Right lobe of liver (tissue), 6 donors: ENCODE measurements around the gene ZNF621. TPM values are rescaled to one million over a fixed set of nuclear protein-coding genes. Genes with fewer than 3 reads are reported as not detected.

Source experiments
- ATAC-seq, 4 donors: fragments of 200-7000 bp; cut with Tn5 transposase; one replicate each; pipeline ENCODE4 v1.9.1; 2020; ENCODE audit warnings: mild to moderate bottlenecking in 4 of 4, moderate library complexity in 4 of 4
- DNase-seq, 3 donors: peaks; one replicate each; pipeline ENCODE4 v3.0.0-alpha.2; 2020
- H3K27ac ChIP-seq, 3 donors: fragments of 200-600 bp; one replicate each; pipeline ENCODE4 v1.8.0; 2022
- H3K27me3 ChIP-seq, 2 donors: fragments of 200-600 bp; one replicate each; pipeline ENCODE4 v1.8.0; 2022
- H3K36me3 ChIP-seq, 4 donors: fragments of 200-600 bp; sonication (generic) in 1 of 4; one replicate each; pipeline versions ENCODE4 v1.5.1 to v1.8.0; 2017 to 2022; ENCODE audit warnings: control low read depth in 1 of 4
- H3K4me1 ChIP-seq, 4 donors: fragments of 200-600 bp; sonication (generic) in 1 of 4; one replicate each; pipeline versions ENCODE4 v1.5.1 to v1.8.0; 2017 to 2022; ENCODE audit warnings: control low read depth in 1 of 4
- H3K4me3 ChIP-seq, 3 donors: fragments of 200-600 bp; one replicate each; pipeline ENCODE4 v1.8.0; 2022
- H3K9me3 ChIP-seq, 4 donors: fragments of 200-600 bp; sonication (generic) in 1 of 4; one replicate each; pipeline versions ENCODE4 v1.5.1 to v1.8.0; 2017 to 2022; ENCODE audit warnings: control low read depth in 1 of 4
- POLR2A ChIP-seq: fragments of 450-650 bp; IDR thresholded peaks from one replicate; pipeline ENCODE4 v1.6.1; 2017; ENCODE audit warnings: antibody characterized with exemption, mild to moderate bottlenecking
- WGBS: methylation state at CpG from one replicate; pipeline ENCODE4 v1.1.6; 2018; ENCODE audit warnings: low coverage, low lambda C conversion rate; ENCODE audit not compliant: insufficient coverage; ENCODE audit errors: missing lambda C conversion rate; 5-methylcytosine and 5-hydroxymethylcytosine counted together
- intact Hi-C, 2 donors: fragments of 100-400 bp; cut with DNase I; formaldehyde crosslinking; loops; one replicate each; pipeline versions ENCODE4 v1.11.2 to v1.14.1; 2022
- total RNA-seq, 6 experiments: library from RNA; depleted of rRNA in 2 of 6; stranded (reverse); fragments of >200 nt in 2 of 6; fragmentation: NEBNext Ultra II Directional in 3 of 6; extraction: Animal tissue kit (Norgen Biotek cat#: 25700) in 3 of 6; gene quantifications; one replicate each; pipeline versions ENCODE4 v1.1.0 to v1.2.4, GENCODE V29; 2016 to 2023
- TF ChIP-seq, protein P1 (sequence below), 4 donors: fragments of 200-600 bp in 3 of 4; fragments of 450-650 bp in 1 of 4; IDR thresholded peaks; one replicate each; pipeline versions ENCODE4 v1.5.1 to v1.8.0; 2016 to 2022; ENCODE audit warnings: antibody characterized with exemption in 4 of 4, mild to moderate bottlenecking in 2 of 4
- donor health status: DM: no; HTN: yes; CAD: no.
- donor health status: DM: no; HTN: no; CAD: no.
- donor health status: DM: no; HTN: no; CAD: no.
- donor health status: DM: no; HTN: yes; CAD: no.
- donor health status: DM: no; HTN: yes; CAD: no.

Gene ZNF621
- total RNA-seq, 6 experiments from 2014 or later, result 4.9 to 11.1 (median 7.8) TPM

DNA sequence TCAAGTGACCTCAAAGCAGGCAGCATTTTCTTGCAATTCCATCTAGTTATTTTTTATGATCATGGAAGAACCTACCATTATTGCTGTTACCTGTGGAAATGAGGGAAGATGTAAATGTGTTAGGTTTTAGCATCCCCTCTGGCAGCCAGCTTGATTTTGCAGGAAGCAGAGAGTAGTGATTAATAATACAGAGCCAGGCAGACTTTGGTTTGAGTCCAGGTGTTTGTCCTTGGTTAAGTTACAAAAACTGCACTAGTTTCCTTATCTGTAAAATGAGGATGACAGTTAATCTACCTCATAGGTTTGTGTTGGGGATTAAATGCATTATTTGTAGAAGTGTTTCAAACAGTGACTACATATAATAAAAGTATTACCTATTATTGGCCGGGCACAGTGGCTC, 6.7 kb upstream of the ZNF621 start:
- H3K4me3 ChIP-seq, result no peak overlapping the region
- ATAC-seq (peak in 1 of 4 donors; percentile 25), DNase-seq (no peak)
- intact Hi-C loops, result no loop called here
- no peaks in the 10 kb centered on the region for H3K4me1 ChIP-seq
- no peaks in the 10 kb centered on the region for H3K9me3 ChIP-seq
- 71% methylated on average over 1 of the region's 1 CpG for WGBS
- no peaks in the 10 kb centered on the region for H3K27me3 ChIP-seq
- H3K36me3 ChIP-seq, result peaks cover 0 to 5% (median 0%) of the 10 kb centered on the region in 4 donors
- TF ChIP-seq POLR2A, result no peak
- TF ChIP-seq, protein P1, sequence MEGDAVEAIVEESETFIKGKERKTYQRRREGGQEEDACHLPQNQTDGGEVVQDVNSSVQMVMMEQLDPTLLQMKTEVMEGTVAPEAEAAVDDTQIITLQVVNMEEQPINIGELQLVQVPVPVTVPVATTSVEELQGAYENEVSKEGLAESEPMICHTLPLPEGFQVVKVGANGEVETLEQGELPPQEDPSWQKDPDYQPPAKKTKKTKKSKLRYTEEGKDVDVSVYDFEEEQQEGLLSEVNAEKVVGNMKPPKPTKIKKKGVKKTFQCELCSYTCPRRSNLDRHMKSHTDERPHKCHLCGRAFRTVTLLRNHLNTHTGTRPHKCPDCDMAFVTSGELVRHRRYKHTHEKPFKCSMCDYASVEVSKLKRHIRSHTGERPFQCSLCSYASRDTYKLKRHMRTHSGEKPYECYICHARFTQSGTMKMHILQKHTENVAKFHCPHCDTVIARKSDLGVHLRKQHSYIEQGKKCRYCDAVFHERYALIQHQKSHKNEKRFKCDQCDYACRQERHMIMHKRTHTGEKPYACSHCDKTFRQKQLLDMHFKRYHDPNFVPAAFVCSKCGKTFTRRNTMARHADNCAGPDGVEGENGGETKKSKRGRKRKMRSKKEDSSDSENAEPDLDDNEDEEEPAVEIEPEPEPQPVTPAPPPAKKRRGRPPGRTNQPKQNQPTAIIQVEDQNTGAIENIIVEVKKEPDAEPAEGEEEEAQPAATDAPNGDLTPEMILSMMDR (IDR thresholded peaks at IDR 0.05), result no peak
- no peak overlapping the region for H3K27ac ChIP-seq

DNA sequence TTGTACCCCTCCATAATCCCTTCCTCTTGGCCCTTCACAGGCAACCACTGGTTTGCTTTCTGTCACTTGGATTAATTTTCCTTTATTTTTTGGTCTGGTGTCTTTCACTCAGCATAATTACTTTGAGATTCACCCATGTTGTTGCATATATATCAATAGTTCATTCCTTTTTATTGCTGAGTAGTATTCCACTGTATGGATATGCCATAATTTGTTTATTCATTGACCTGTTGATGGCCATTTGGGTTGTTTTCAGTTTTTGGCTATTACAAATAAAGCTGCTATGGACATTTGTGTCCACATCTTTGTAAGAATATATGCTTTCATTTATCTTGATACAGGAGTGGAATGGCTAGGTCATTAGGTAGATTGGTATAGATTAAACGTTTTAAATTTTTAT, 5.9 kb upstream of the ZNF621 start:
- no peak overlapping the region for H3K4me3 ChIP-seq
- no peaks in the 10 kb centered on the region for H3K9me3 ChIP-seq
- WGBS, result 77% methylated on average over 1 of the region's 1 CpG
- TF ChIP-seq, protein P1 (IDR thresholded peaks at IDR 0.05), result no peak
- TF ChIP-seq POLR2A, result no peak
- intact Hi-C loops, result no loop called here
- H3K4me1 ChIP-seq, result no peaks in the 10 kb centered on the region
- no peak for DNase-seq
- no peaks in the 10 kb centered on the region for H3K27me3 ChIP-seq
- H3K27ac ChIP-seq, result no peak overlapping the region
- peaks cover 0 to 5% (median 0%) of the 10 kb centered on the region in 4 donors for H3K36me3 ChIP-seq
- ATAC-seq, result no peak

DNA sequence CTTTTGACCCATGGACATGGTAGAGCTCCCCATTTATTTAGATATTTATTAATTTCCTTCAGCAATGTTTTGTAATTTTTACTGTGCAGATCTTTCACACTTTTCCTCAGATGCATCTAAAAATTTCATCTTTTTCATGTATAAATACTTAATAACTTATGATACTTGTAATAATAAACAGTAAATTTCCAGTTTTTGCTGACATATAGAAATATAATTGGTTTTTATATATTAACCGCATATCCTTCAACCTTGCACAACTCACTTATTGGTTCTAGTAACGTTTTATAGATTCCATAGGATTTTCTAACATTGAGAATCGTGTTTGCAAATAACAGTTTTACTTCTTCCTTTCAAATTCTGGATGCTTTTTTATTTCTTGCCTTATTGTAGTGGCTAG, 3.5 kb upstream of the ZNF621 start:
- Histone ChIP-seq H3K27me3 (no peaks in the 10 kb centered on the region), H3K9me3 (no peaks in the 10 kb centered on the region), H3K4me1 (no peaks in the 10 kb centered on the region), H3K4me3 (no peak overlapping the region), H3K27ac (no peak overlapping the region), H3K36me3 (peaks cover 0 to 4% (median 0%) of the 10 kb centered on the region in 4 donors)
- ATAC-seq, result no peak
- 96% methylated on average over 3 of the region's 3 CpGs for WGBS
- intact Hi-C loops, result no loop called here
- TF ChIP-seq, protein P1 (IDR thresholded peaks at IDR 0.05), result no peak
- no peak for TF ChIP-seq POLR2A
- no peak for DNase-seq

DNA sequence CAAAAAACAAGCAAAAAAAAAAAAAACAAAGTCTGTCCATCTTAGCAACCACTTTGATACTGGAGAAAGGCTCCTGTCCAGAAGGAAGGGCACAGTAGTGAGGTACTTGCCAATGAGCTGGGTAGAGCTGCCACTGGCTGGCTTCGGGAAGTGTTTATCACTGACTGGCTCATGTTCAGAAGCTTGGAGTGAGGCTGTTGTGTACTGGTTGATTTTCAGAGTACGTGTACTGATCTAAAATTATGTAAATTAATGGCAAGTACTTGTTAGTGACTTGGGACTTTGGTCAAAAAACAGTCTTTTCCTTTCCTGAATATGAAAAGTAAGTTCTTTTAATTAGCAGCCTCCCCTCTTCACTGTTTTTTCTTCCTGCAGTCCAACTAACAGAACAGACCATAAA, 979 bp upstream of the ZNF621 start:
- WGBS, result 20% methylated on average over 2 of the region's 2 CpGs
- no peak for ATAC-seq
- intact Hi-C loops, result no loop called here
- Histone ChIP-seq H3K27ac (no peak overlapping the region), H3K27me3 (no peaks in the 10 kb centered on the region), H3K4me1 (no peaks in the 10 kb centered on the region), H3K4me3 (peak overlapping the region in 1 of 3 donors; percentile 63), H3K9me3 (no peaks in the 10 kb centered on the region), H3K36me3 (peaks cover 0 to 8% (median 2%) of the 10 kb centered on the region in 4 donors)
- TF ChIP-seq, protein P1 (IDR thresholded peaks at IDR 0.05), result no peak
- TF ChIP-seq POLR2A, result no peak
- DNase-seq, result no peak

DNA sequence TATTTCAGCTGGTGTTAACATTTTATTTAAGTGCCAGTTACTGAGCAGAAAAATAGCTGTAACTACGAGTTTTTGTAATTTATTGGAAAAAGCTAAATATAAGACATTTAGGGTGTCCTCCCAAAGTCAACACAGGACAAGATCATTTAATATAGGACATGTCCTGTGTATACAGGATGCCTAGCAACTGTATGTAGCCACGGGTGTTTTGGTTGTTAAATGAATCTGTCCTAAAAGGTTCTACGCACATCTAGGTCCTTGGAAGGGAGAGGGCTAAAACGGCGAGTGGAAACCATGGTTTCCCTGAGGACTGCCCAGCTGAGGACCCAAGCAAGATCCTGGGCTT, 565 bp upstream of the ZNF621 start:
- Histone ChIP-seq H3K9me3 (no peaks in the 10 kb centered on the region), H3K36me3 (peaks cover 0 to 8% (median 2%) of the 10 kb centered on the region in 4 donors), H3K27me3 (no peaks in the 10 kb centered on the region), H3K27ac (peak overlapping the region; percentile 56 to 69 (median 65)), H3K4me1 (no peaks in the 10 kb centered on the region), H3K4me3 (peak overlapping the region; percentile 63 to 86 (median 68))
- intact Hi-C loops, result no loop called here
- no peak for TF ChIP-seq POLR2A
- TF ChIP-seq, protein P1 (IDR thresholded peaks at IDR 0.05), result no peak
- no peak for DNase-seq
- 7% methylated on average over 4 of the region's 5 CpGs for WGBS
- ATAC-seq, result no peak
